A549 (cell line): Measurements from ENCODE around the gene PHTF1. TPM values are rescaled to one million over a fixed set of nuclear protein-coding genes. Genes with fewer than 3 reads are reported as not detected.

Experiments used
- ATAC-seq, 2 experiments: fragments of 200-7000 bp in 1 of 2; fragments of >200 bp in 1 of 2; cut with Nextera tagmentation in 1 of 2; cut with Tn5 transposase in 1 of 2; 3 replicates each; pipeline versions ENCODE4 v1.8.0 to v1.9.1; 2018 to 2020; ENCODE audit warnings: mild to moderate bottlenecking in 1 of 2, moderate library complexity in 1 of 2
- CTCF ChIA-PET: fragments of 300-600 bp; sonication (Branson Sonifier 250); formaldehyde crosslinking; extraction: SDS; loops from one replicate; lab custom pipeline; 2021; ENCODE audit warnings: antibody characterized with exemption, inconsistent platforms; lab: Yijun Ruan, JAX
- POLR2A ChIA-PET: fragments of 350-600 bp; formaldehyde crosslinking; extraction: SDS; loops from one replicate; lab custom pipeline; 2021; ENCODE audit warnings: antibody characterized with exemption, inconsistent platforms; lab: Yijun Ruan, JAX
- DNase-seq, 2 experiments: peaks; one replicate each; pipeline versions ENCODE4 v3.0.0 to v3.0.0-alpha.2; 2011 to 2016; ENCODE audit warnings: low read depth in 1 of 2, low spot score in 1 of 2
- FAIRE-seq: peaks from 2 replicates; lab custom pipeline; 2011; peaks lifted over from hg19 to GRCh38; lab: Jason Lieb, UNC
- H3K27ac ChIP-seq, 2 experiments: fragments of >200 bp; sonication (Bioruptor Twin); formaldehyde crosslinking; 3 replicates each; pipeline ENCODE4 v1.5.1; 2016 to 2017
- H3K4me1 ChIP-seq: fragments of >200 bp; sonication (Bioruptor Twin); formaldehyde crosslinking; 3 replicates; pipeline ENCODE4 v1.6.1; 2016
- H3K4me2 ChIP-seq: fragments of >200 bp; sonication (Bioruptor Twin); formaldehyde crosslinking; 3 replicates; pipeline ENCODE4 v1.6.1; 2016
- H3K4me3 ChIP-seq: fragments of >200 bp; sonication (Bioruptor Twin); formaldehyde crosslinking; 3 replicates; pipeline ENCODE4 v1.5.1; 2016
- H3K9me3 ChIP-seq: fragments of >200 bp; sonication (Bioruptor Twin); formaldehyde crosslinking; 3 replicates; pipeline ENCODE4 v1.6.1; 2016
- CBX2 ChIP-seq: fragments of 200-600 bp; sonication (generic); IDR thresholded peaks from 2 replicates; pipeline ENCODE4 v1.6.1; 2016; ENCODE audit warnings: low read depth, mild to moderate bottlenecking, borderline replicate concordance
- CHD2 ChIP-seq: fragments of 150-350 bp; IDR thresholded peaks from 2 replicates; pipeline ENCODE4 v1.6.1; 2014; ENCODE audit warnings: low read length; ENCODE audit not compliant: partially characterized antibody
- CHD4 ChIP-seq: fragments of 200-600 bp; sonication (generic); IDR thresholded peaks from 2 replicates; pipeline ENCODE4 v1.6.1; 2016; ENCODE audit warnings: antibody characterized with exemption, mild to moderate bottlenecking, borderline replicate concordance
- EHF ChIP-seq: fragments of 250-450 bp; sonication (Bioruptor Pico); IDR thresholded peaks from 2 replicates; pipeline ENCODE4 v1.5.0; 2020; ENCODE audit warnings: mild to moderate bottlenecking
- EHMT2 ChIP-seq: fragments of 200-600 bp; sonication (generic); IDR thresholded peaks from 2 replicates; pipeline ENCODE4 v1.6.1; 2016; ENCODE audit warnings: antibody characterized with exemption, low read depth, mild to moderate bottlenecking, moderate library complexity
- FOSB ChIP-seq: fragments of 250-450 bp; sonication (Bioruptor Pico); IDR thresholded peaks from 2 replicates; pipeline ENCODE4 v1.5.0; 2020; ENCODE audit warnings: mild to moderate bottlenecking, moderate library complexity
- FOXS1 ChIP-seq: fragments of 250-450 bp; sonication (Bioruptor Pico); IDR thresholded peaks from 2 replicates; pipeline ENCODE4 v1.5.0; 2020; ENCODE audit warnings: mild to moderate bottlenecking, moderate library complexity
- GATA3 ChIP-seq: IDR thresholded peaks from 2 replicates; pipeline ENCODE4 v1.6.1; 2012; ENCODE audit warnings: borderline replicate concordance
- HES2 ChIP-seq: fragments of >200 bp; sonication (Bioruptor Twin); formaldehyde crosslinking; IDR thresholded peaks from 2 replicates; pipeline ENCODE4 v1.6.1; 2016
- HEYL ChIP-seq: fragments of 250-450 bp; sonication (Bioruptor Pico); IDR thresholded peaks from 2 replicates; pipeline ENCODE4 v1.8.0; 2021; ENCODE audit warnings: mild to moderate bottlenecking, moderate library complexity
- HOXB13 ChIP-seq: fragments of 250-450 bp; sonication (Bioruptor Pico); IDR thresholded peaks from 2 replicates; pipeline ENCODE4 v1.5.0; 2020; ENCODE audit warnings: low read depth, mild to moderate bottlenecking, moderate library complexity
- KDM1A ChIP-seq: fragments of 200-600 bp; sonication (generic); IDR thresholded peaks from 2 replicates; pipeline ENCODE4 v1.6.1; 2016; ENCODE audit warnings: low read depth, mild to moderate bottlenecking
- MAFK ChIP-seq: fragments of 450-650 bp; IDR thresholded peaks from 2 replicates; pipeline ENCODE4 v1.6.1; 2014; ENCODE audit not compliant: partially characterized antibody
- NFE2L2 ChIP-seq: fragments of 150-350 bp; conservative IDR thresholded peaks from 2 replicates; pipeline ENCODE4 v1.6.1; 2014; ENCODE audit warnings: low read length
- POLR2A ChIP-seq: IDR thresholded peaks from 2 replicates; pipeline ENCODE4 v1.6.1; 2012; ENCODE audit warnings: mild to moderate bottlenecking, low read length
- POLR2AphosphoS2 ChIP-seq: conservative IDR thresholded peaks from 2 replicates; pipeline ENCODE4 v1.6.1; 2012; ENCODE audit warnings: low read length, improper control_type of control experiment, inconsistent platforms
- RARB ChIP-seq: fragments of 250-450 bp; sonication (Bioruptor Pico); IDR thresholded peaks from 2 replicates; pipeline ENCODE4 v1.8.0; 2021; ENCODE audit warnings: mild to moderate bottlenecking, moderate library complexity
- RFX5 ChIP-seq: fragments of 450-650 bp; IDR thresholded peaks from 2 replicates; pipeline ENCODE4 v1.7.1; 2014; ENCODE audit warnings: antibody characterized with exemption, mild to moderate bottlenecking, moderate library complexity
- RNF2 ChIP-seq: fragments of 200-600 bp; sonication (generic); IDR thresholded peaks from 2 replicates; pipeline ENCODE4 v1.6.1; 2016; ENCODE audit warnings: low read depth, mild to moderate bottlenecking, antibody characterized with exemption, moderate library complexity, borderline replicate concordance
- SMC3 ChIP-seq: fragments of >200 bp; sonication (Bioruptor Twin); formaldehyde crosslinking; IDR thresholded peaks from 3 replicates; pipeline ENCODE4 v1.6.1; 2018; ENCODE audit warnings: inconsistent platforms
- SREBF2 ChIP-seq: fragments of 450-650 bp; IDR thresholded peaks from 2 replicates; pipeline ENCODE4 v1.6.1; 2014; ENCODE audit warnings: mild to moderate bottlenecking, moderate library complexity
- TP53 ChIP-seq: fragments of 250-450 bp; sonication (Bioruptor Pico); IDR thresholded peaks from 2 replicates; pipeline ENCODE4 v1.5.0; 2021; ENCODE audit warnings: mild to moderate bottlenecking, moderate library complexity
- ZC3H11A ChIP-seq: fragments of 450-650 bp; IDR thresholded peaks from 2 replicates; pipeline ENCODE4 v1.6.1; 2014; ENCODE audit warnings: antibody characterized with exemption, mild to moderate bottlenecking
- ZFP36 ChIP-seq: fragments of 450-650 bp; IDR thresholded peaks from 2 replicates; pipeline ENCODE4 v1.6.1; 2014; ENCODE audit warnings: borderline replicate concordance; ENCODE audit not compliant: partially characterized antibody
- ZNF302 ChIP-seq: fragments of 250-450 bp; sonication (Bioruptor Pico); IDR thresholded peaks from 2 replicates; pipeline ENCODE4 v1.9.0; 2021; ENCODE audit warnings: inconsistent platforms, mild to moderate bottlenecking, moderate library complexity
- WGBS: methylation state at CpG from one replicate; pipeline ENCODE4 v1.1.6; 2017; ENCODE audit errors: missing lambda C conversion rate; 5-methylcytosine and 5-hydroxymethylcytosine counted together
- polyA plus RNA-seq, 4 experiments: library from polyadenylated mRNA; depleted of rRNA in 3 of 4; stranded (reverse); fragments of >200 nt; fragmentation: RNase III in 1 of 4; extraction: RNeasy Plus Mini Kit Qiagen cat#74134 plus additional on column Dnase treatment in 1 of 4; gene quantifications; 2 replicates in 3 of 4; 3 replicates in 1 of 4; pipeline ENCODE4 v1.2.3, GENCODE V29; 2011 to 2017
- TF ChIP-seq, protein P1 (sequence below): fragments of 250-450 bp; sonication (Bioruptor Pico); IDR thresholded peaks from 2 replicates; pipeline ENCODE4 v1.5.0; 2020; ENCODE audit warnings: low read depth, mild to moderate bottlenecking, moderate library complexity
- TF ChIP-seq, protein P2 (sequence below): fragments of 450-650 bp; IDR thresholded peaks from 2 replicates; pipeline ENCODE4 v1.6.1; 2014; ENCODE audit warnings: antibody characterized with exemption
- TF ChIP-seq, protein P3 (sequence below): IDR thresholded peaks from 2 replicates; pipeline ENCODE4 v1.6.1; 2012
- TF ChIP-seq, protein P4 (sequence below): IDR thresholded peaks from 2 replicates; pipeline ENCODE4 v1.6.1; 2012; ENCODE audit warnings: low read depth, borderline replicate concordance
- TF ChIP-seq, protein P5 (sequence below): IDR thresholded peaks from 2 replicates; pipeline ENCODE4 v1.6.1; 2012

The PHTF1 gene
- polyA plus RNA-seq, 2 of the 4 experiments (the other 2 are of a cell fraction): 17.0 to 17.1 TPM

DNA sequence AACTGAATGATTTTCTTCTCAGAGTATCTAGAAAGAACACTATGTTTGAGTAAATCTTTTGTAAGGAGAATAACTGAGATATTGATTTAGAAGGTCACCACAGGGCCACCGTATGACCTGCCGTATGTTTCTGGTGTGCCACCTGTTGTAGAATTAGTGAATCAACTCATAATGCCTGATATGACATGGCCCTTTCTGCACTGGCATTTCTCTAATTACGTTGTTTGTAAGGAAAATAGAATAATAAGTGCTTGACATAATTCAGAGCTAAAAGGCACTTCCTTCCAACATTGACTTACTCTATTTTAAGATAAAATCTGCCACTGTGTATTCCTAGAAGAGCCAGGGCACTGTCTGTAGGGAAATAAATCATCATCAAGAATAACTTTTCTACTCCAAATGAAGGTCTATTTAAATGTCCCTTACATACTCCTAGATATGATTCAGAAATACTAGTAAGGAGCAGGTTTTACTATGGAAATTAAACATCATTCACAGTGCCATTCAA, 101.7 kb downstream of the PHTF1 start:
- ATAC-seq: no peak
- POLR2A ChIA-PET: no interaction called here
- 97% methylated on average over 3 of the region's 3 CpGs for WGBS
- Histone ChIP-seq H3K4me1 (peaks cover 4% of the 10 kb centered on the region; the same call in 1 of the 3 replicates), H3K9me3 (no peaks in the 10 kb centered on the region), H3K4me3 (no peak overlapping the region)
- FAIRE-seq: no peak
- CTCF ChIA-PET: no interaction called here
- no peak for TF ChIP-seq NFE2L2
- no peak for TF ChIP-seq HOXB13 (CRISPR knock-in tag)
- TF ChIP-seq RFX5: no peak
- no peak for TF ChIP-seq ZC3H11A
- no peak for TF ChIP-seq EHMT2
- TF ChIP-seq SREBF2: no peak
- TF ChIP-seq RNF2: no peak
- TF ChIP-seq, protein P1, sequence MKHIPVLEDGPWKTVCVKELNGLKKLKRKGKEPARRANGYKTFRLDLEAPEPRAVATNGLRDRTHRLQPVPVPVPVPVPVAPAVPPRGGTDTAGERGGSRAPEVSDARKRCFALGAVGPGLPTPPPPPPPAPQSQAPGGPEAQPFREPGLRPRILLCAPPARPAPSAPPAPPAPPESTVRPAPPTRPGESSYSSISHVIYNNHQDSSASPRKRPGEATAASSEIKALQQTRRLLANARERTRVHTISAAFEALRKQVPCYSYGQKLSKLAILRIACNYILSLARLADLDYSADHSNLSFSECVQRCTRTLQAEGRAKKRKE (CRISPR knock-in tag): no peak
- no peak for TF ChIP-seq TP53 (CRISPR knock-in tag)
- TF ChIP-seq KDM1A: no peak
- no peak for TF ChIP-seq MAFK
- no peak for TF ChIP-seq POLR2AphosphoS2
- no peak for TF ChIP-seq ZFP36
- no peak for TF ChIP-seq EHF (CRISPR knock-in tag)
- no peak for TF ChIP-seq SMC3
- TF ChIP-seq, protein P2, sequence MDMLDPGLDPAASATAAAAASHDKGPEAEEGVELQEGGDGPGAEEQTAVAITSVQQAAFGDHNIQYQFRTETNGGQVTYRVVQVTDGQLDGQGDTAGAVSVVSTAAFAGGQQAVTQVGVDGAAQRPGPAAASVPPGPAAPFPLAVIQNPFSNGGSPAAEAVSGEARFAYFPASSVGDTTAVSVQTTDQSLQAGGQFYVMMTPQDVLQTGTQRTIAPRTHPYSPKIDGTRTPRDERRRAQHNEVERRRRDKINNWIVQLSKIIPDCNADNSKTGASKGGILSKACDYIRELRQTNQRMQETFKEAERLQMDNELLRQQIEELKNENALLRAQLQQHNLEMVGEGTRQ: no peak
- TF ChIP-seq, protein P3, sequence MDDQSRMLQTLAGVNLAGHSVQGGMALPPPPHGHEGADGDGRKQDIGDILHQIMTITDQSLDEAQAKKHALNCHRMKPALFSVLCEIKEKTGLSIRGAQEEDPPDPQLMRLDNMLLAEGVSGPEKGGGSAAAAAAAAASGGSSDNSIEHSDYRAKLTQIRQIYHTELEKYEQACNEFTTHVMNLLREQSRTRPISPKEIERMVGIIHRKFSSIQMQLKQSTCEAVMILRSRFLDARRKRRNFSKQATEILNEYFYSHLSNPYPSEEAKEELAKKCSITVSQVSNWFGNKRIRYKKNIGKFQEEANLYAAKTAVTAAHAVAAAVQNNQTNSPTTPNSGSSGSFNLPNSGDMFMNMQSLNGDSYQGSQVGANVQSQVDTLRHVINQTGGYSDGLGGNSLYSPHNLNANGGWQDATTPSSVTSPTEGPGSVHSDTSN: no peak
- TF ChIP-seq, protein P4, sequence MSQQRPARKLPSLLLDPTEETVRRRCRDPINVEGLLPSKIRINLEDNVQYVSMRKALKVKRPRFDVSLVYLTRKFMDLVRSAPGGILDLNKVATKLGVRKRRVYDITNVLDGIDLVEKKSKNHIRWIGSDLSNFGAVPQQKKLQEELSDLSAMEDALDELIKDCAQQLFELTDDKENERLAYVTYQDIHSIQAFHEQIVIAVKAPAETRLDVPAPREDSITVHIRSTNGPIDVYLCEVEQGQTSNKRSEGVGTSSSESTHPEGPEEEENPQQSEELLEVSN: no peak
- TF ChIP-seq GATA3: no peak
- no peak for TF ChIP-seq FOSB (CRISPR knock-in tag)
- TF ChIP-seq, all 56 proteins: peak for 0
- Histone ChIP-seq H3K4me2 (no peak overlapping the region), H3K27ac (no peak overlapping the region)
- no peak for DNase-seq

- Histone ChIP-seq H3K4me1 (peaks cover 4% of the 10 kb centered on the region; the same call in 1 of the 3 replicates), H3K27ac (no peak overlapping the region), H3K9me3 (no peaks in the 10 kb centered on the region), H3K4me2 (no peak overlapping the region), H3K4me3 (no peak overlapping the region)
- 87% methylated on average over 3 of the region's 3 CpGs for WGBS
- TF ChIP-seq CBX2 (no peak), CHD4 (no peak)
- ChIA-PET POLR2A (no interaction called here), CTCF (interaction anchor here (1.2 kb wide), 1 partner anchor 517 kb away, joined by 3 read pairs; no protein-coding TSS in a partner anchor)
- FAIRE-seq: no peak
- no peak for ATAC-seq
- no peak for DNase-seq
Observed at GRCh38 chr1:113657126-113657525, 102.2 kb downstream of the PHTF1 start.

DNA sequence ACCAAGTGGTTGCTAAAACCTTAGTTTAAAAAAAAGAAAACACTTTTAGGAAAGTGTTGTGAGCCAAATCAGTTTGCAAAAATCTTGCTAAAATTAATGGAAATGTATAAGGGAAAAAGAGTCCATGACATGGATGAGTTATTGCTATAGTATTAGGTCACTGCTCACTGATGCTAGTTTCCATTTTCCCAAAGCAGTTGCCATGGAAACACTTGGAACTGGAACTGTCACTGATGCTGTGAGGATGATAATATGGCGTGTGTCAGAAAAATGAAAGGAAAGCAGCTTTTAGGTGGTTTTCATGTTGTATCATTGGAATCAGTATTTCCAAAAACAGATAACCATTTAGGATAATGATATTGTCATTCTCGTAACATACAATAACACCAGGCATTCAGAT, 104.4 kb downstream of the PHTF1 start:
- no peaks in the 10 kb centered on the region for H3K9me3 ChIP-seq
- ChIA-PET POLR2A (no interaction called here), CTCF (no interaction called here)
- H3K27ac ChIP-seq: no peak overlapping the region
- TF ChIP-seq ZNF302 (CRISPR knock-in tag): no peak
- TF ChIP-seq, protein P4: no peak
- TF ChIP-seq KDM1A: no peak
- TF ChIP-seq HES2: no peak
- TF ChIP-seq, protein P5, sequence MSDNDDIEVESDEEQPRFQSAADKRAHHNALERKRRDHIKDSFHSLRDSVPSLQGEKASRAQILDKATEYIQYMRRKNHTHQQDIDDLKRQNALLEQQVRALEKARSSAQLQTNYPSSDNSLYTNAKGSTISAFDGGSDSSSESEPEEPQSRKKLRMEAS: no peak
- no peak for TF ChIP-seq HEYL (CRISPR knock-in tag)
- no peak for TF ChIP-seq FOXS1 (CRISPR knock-in tag)
- TF ChIP-seq CHD2: no peak
- TF ChIP-seq TP53 (CRISPR knock-in tag): no peak
- TF ChIP-seq RARB: no peak
- no peak for TF ChIP-seq EHMT2
- no peak for TF ChIP-seq POLR2A
- H3K4me3 ChIP-seq: no peak overlapping the region
- 97% methylated on average over 2 of the region's 2 CpGs for WGBS
- no peak for ATAC-seq
- H3K4me1 ChIP-seq: peaks cover 4% of the 10 kb centered on the region; the same call in 1 of the 3 replicates
- H3K4me2 ChIP-seq: no peak overlapping the region
- no peak for FAIRE-seq
- DNase-seq: no peak
